GM21528 (cell line): ENCODE measurements around the gene GBX1.

ENCODE experiments used
- ATAC-seq: cut with Tn5 transposase; IDR thresholded peaks from one replicate; pipeline ENCODE4 v1.9.1; 2021; ENCODE audit warnings: mild to moderate bottlenecking, moderate library complexity; ENCODE audit not compliant: unreplicated experiment, low FRiP score

GBX1 gene

GRCh38 chr7:151116603-151117440 lies 50.7 kb downstream of the GBX1 start:
- ATAC-seq = no peak

- no peak for ATAC-seq
Observed at GRCh38 chr7:151115836-151116418, 51.6 kb downstream of the GBX1 start.

- ATAC-seq = no peak
Observed at GRCh38 chr7:151115121-151115835, 52.2 kb downstream of the GBX1 start.

GRCh38 chr7:151114151-151115090 lies 53.1 kb downstream of the GBX1 start:
- no peak for ATAC-seq

GRCh38 chr7:151113344-151114150 lies 53.9 kb downstream of the GBX1 start:
- no peak for ATAC-seq

GRCh38 chr7:151110941-151111645 lies 56.4 kb downstream of the GBX1 start:
- ATAC-seq = peak; percentile 74

- ATAC-seq = no peak
Observed at GRCh38 chr7:151110236-151110940, 57.1 kb downstream of the GBX1 start.

GRCh38 chr7:151109094-151110048 lies 58.1 kb downstream of the GBX1 start:
- ATAC-seq = no peak

- ATAC-seq = no peak
Observed at GRCh38 chr7:151107882-151108281, 59.6 kb downstream of the GBX1 start.

- no peak for ATAC-seq
Observed at GRCh38 chr7:151104411-151105235, 62.9 kb downstream of the GBX1 start.

- ATAC-seq = no peak
Observed at GRCh38 chr7:151103973-151104372, 63.5 kb downstream of the GBX1 start.

GRCh38 chr7:151102991-151103390 lies 64.5 kb downstream of the GBX1 start:
- no peak for ATAC-seq

- no peak for ATAC-seq
Observed at GRCh38 chr7:151101621-151102396, 65.7 kb downstream of the GBX1 start.

GRCh38 chr7:151100921-151101320 lies 66.6 kb downstream of the GBX1 start:
- ATAC-seq = no peak

- no peak for ATAC-seq
Observed at GRCh38 chr7:151099486-151100211, 67.8 kb downstream of the GBX1 start.
